Esophagus squamous epithelium (tissue), 5 donors: ENCODE measurements around the gene AADACL4. TPM values are rescaled to one million over a fixed set of nuclear protein-coding genes. Genes with fewer than 3 reads are reported as not detected.

ENCODE experiments used
- DNase-seq: peaks from one replicate; lab custom pipeline; 2025; lab: John Stamatoyannopoulos, UW
- H3K27ac ChIP-seq, 4 donors: fragments of 200-600 bp; sonication (generic); one replicate each; pipeline ENCODE4 v1.5.1; 2016 to 2019; ENCODE audit warnings: mild to moderate bottlenecking in 1 of 4
- H3K27me3 ChIP-seq, 4 donors: fragments of 200-600 bp; sonication (generic); 1 replicate in 3 of 4; 2 replicates in 1 of 4; pipeline versions ENCODE4 v1.5.1 to v1.6.0; 2017 to 2021; ENCODE audit warnings: antibody characterized with exemption in 1 of 4
- H3K36me3 ChIP-seq, 3 donors: fragments of 200-600 bp; sonication (generic); one replicate each; pipeline ENCODE4 v1.5.1; 2016 to 2019
- H3K4me1 ChIP-seq, 3 donors: fragments of 200-600 bp; sonication (generic); one replicate each; pipeline ENCODE4 v1.5.1; 2017 to 2019
- H3K4me3 ChIP-seq, 4 donors: fragments of 200-600 bp; sonication (generic); 1 replicate in 3 of 4; 2 replicates in 1 of 4; pipeline ENCODE4 v1.5.1; 2016 to 2019; ENCODE audit warnings: mild to moderate bottlenecking in 2 of 4, moderate library complexity in 1 of 4
- H3K9me3 ChIP-seq, 3 donors: fragments of 200-600 bp; sonication (generic); one replicate each; pipeline ENCODE4 v1.5.1; 2016 to 2019
- CTCF ChIP-seq, 6 experiments: fragments of 450-650 bp in 4 of 6; fragments of 200-600 bp in 2 of 6; sonication (generic) in 2 of 6; IDR thresholded peaks; one replicate each; pipeline ENCODE4 v1.5.1; 2016 to 2019; ENCODE audit warnings: antibody characterized with exemption in 6 of 6, mild to moderate bottlenecking in 4 of 6, moderate library complexity in 4 of 6
- POLR2A ChIP-seq, 4 donors: fragments of 450-650 bp; IDR thresholded peaks; one replicate each; pipeline ENCODE4 v1.6.1; 2017; ENCODE audit warnings: antibody characterized with exemption in 4 of 4, mild to moderate bottlenecking in 4 of 4, moderate library complexity in 3 of 4
- WGBS, 2 donors: methylation state at CpG; one replicate each; pipeline ENCODE4 v1.1.5; 2018; 5-methylcytosine and 5-hydroxymethylcytosine counted together
- intact Hi-C: fragments of 100-400 bp; cut with DNase I; formaldehyde crosslinking; loops from one replicate; pipeline ENCODE4 v1.15.0; 2022
- total RNA-seq, 4 donors: library from RNA; depleted of rRNA; stranded (reverse); fragments of >200 nt; gene quantifications; one replicate each; pipeline ENCODE4 v1.1.0, GENCODE V29; 2016
- donor health status: DM: yes; HTN: yes; CAD: no.

AADACL4 gene
- total RNA-seq, 4 donors from 2014 or later: not detected

- Histone ChIP-seq H3K27ac (no peak overlapping the region), H3K9me3 (peaks cover 0 to 9% (median 7%) of the 10 kb centered on the region in 3 donors), H3K27me3 (peaks cover 0 to 25% (median 0%) of the 10 kb centered on the region in 4 donors), H3K36me3 (no peaks in the 10 kb centered on the region), H3K4me1 (peaks cover 0 to 7% (median 0%) of the 10 kb centered on the region in 3 donors), H3K4me3 (no peak overlapping the region)
- no peak for DNase-seq
- intact Hi-C loops: no loop called here
- TF ChIP-seq POLR2A (IDR thresholded peaks at IDR 0.05) (no peak), CTCF (IDR thresholded peaks at IDR 0.05) (no peak)
- 81 to 87% methylated on average over 8 to 13 of the region's 18 CpGs for WGBS, 2 donors
Measured at GRCh38 chr1:12634696-12635202, 9.1 kb upstream of the AADACL4 start.

DNA sequence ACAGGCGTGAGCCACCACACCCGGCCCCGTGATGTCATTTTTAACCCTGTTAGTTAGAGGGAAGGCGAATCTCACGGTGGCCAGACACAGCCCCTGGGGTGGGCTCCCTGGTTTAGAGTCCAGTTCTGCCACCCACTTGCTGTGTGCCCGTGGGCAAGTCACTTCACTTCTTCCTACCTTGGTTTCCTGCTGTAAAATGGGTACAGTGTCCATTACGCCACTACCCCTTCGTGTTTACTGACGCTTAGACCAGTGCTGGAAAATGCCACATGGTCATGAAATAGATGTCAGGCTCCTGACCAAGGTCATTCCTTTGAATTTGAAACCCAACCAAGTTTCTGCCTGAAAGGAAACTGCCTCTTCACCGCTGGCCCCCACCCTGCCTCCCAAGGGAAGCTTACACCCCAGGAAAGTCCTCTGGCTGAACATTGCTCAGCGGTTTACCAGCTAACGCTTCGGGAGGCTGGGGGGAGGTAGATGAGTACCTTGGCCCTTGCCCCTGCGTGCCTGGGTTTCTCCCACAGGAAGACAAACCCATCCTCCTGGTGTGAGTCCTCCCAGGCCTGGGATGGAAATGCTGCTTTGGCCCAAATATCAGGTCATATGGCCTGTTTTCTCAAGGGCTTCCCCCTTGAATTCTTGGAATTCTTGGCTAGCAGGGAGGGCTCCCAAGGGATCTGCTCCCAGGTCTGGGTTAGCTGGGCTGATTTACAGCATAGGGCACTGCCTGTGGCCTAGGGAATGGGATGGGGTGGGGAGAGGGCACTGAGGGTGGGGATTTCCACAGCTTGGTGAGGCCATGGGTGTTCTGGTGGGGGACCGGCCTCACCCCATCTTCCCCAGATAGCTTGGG, 7.6 kb upstream of the AADACL4 start:
- TF ChIP-seq POLR2A (IDR thresholded peaks at IDR 0.05) (no peak), CTCF (IDR thresholded peaks at IDR 0.05) (no peak)
- no peak for DNase-seq
- H3K36me3 ChIP-seq: no peaks in the 10 kb centered on the region
- H3K9me3 ChIP-seq: peaks cover 0 to 22% (median 17%) of the 10 kb centered on the region in 3 donors
- H3K27me3 ChIP-seq: peaks cover 0 to 10% (median 0%) of the 10 kb centered on the region in 4 donors
- no peak overlapping the region for H3K27ac ChIP-seq
- no peak overlapping the region for H3K4me3 ChIP-seq
- H3K4me1 ChIP-seq: peaks cover 0 to 7% (median 0%) of the 10 kb centered on the region in 3 donors
- intact Hi-C loops: no loop called here
- WGBS, 2 donors: 68 to 76% methylated on average over 7 of the region's 15 CpGs

GRCh38 chr1:12637693-12638092, 6.2 kb upstream of the AADACL4 start:
- intact Hi-C loops: no loop called here
- Histone ChIP-seq H3K9me3 (peaks cover 0 to 30% (median 17%) of the 10 kb centered on the region in 3 donors), H3K27ac (no peak overlapping the region), H3K27me3 (no peaks in the 10 kb centered on the region), H3K4me1 (peaks cover 0 to 7% (median 0%) of the 10 kb centered on the region in 3 donors), H3K4me3 (no peak overlapping the region), H3K36me3 (no peaks in the 10 kb centered on the region)
- 78 to 94% methylated on average over 7 to 8 of the region's 8 CpGs for WGBS, 2 donors
- no peak for DNase-seq
- TF ChIP-seq CTCF (IDR thresholded peaks at IDR 0.05) (no peak), POLR2A (IDR thresholded peaks at IDR 0.05) (no peak)

- peaks cover 0 to 30% (median 17%) of the 10 kb centered on the region in 3 donors for H3K9me3 ChIP-seq
- no peaks in the 10 kb centered on the region for H3K36me3 ChIP-seq
- H3K4me3 ChIP-seq: no peak overlapping the region
- no peak overlapping the region for H3K27ac ChIP-seq
- DNase-seq: no peak
- intact Hi-C loops: no loop called here
- H3K4me1 ChIP-seq: peaks cover 0 to 7% (median 0%) of the 10 kb centered on the region in 3 donors
- 86 to 87% methylated on average over 7 of the region's 7 CpGs for WGBS, 2 donors
- TF ChIP-seq POLR2A (IDR thresholded peaks at IDR 0.05) (no peak), CTCF (IDR thresholded peaks at IDR 0.05) (no peak)
- no peaks in the 10 kb centered on the region for H3K27me3 ChIP-seq
Measured at GRCh38 chr1:12640237-12640957, 3.5 kb upstream of the AADACL4 start.

DNA sequence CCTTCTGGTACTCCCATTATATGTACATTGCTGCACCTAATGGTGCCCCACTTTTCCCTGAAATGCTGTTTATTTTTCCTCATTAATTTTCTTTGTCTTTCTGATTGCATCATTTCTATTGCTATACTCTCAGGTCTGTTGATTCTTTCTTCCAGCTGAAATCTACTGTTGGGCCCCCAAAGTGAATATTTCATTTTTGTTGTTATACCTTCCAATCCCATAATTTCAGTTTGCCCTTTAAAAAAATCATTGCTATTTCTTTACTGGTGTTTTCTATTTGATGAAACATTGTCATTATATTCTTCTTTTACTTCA, 3.0 kb upstream of the AADACL4 start:
- Histone ChIP-seq H3K27me3 (no peaks in the 10 kb centered on the region), H3K9me3 (peaks cover 0 to 30% (median 17%) of the 10 kb centered on the region in 3 donors), H3K36me3 (no peaks in the 10 kb centered on the region), H3K27ac (no peak overlapping the region), H3K4me3 (no peak overlapping the region), H3K4me1 (peaks cover 0 to 7% (median 0%) of the 10 kb centered on the region in 3 donors)
- TF ChIP-seq CTCF (IDR thresholded peaks at IDR 0.05) (no peak), POLR2A (IDR thresholded peaks at IDR 0.05) (no peak)
- DNase-seq: no peak
- intact Hi-C loops: no loop called here
